Measurements from ENCODE around the gene ZNF862. TPM values are rescaled to one million over a fixed set of nuclear protein-coding genes. Genes with fewer than 3 reads are reported as not detected.

ZNF862 gene
- total and polyA plus RNA-seq, 2 of the 13 experiments (the other 11 are each of a cell fraction or from before 2014, with no cell fraction given), result 0.89 to 2.0 TPM

- TF ChIP-seq, protein P1, sequence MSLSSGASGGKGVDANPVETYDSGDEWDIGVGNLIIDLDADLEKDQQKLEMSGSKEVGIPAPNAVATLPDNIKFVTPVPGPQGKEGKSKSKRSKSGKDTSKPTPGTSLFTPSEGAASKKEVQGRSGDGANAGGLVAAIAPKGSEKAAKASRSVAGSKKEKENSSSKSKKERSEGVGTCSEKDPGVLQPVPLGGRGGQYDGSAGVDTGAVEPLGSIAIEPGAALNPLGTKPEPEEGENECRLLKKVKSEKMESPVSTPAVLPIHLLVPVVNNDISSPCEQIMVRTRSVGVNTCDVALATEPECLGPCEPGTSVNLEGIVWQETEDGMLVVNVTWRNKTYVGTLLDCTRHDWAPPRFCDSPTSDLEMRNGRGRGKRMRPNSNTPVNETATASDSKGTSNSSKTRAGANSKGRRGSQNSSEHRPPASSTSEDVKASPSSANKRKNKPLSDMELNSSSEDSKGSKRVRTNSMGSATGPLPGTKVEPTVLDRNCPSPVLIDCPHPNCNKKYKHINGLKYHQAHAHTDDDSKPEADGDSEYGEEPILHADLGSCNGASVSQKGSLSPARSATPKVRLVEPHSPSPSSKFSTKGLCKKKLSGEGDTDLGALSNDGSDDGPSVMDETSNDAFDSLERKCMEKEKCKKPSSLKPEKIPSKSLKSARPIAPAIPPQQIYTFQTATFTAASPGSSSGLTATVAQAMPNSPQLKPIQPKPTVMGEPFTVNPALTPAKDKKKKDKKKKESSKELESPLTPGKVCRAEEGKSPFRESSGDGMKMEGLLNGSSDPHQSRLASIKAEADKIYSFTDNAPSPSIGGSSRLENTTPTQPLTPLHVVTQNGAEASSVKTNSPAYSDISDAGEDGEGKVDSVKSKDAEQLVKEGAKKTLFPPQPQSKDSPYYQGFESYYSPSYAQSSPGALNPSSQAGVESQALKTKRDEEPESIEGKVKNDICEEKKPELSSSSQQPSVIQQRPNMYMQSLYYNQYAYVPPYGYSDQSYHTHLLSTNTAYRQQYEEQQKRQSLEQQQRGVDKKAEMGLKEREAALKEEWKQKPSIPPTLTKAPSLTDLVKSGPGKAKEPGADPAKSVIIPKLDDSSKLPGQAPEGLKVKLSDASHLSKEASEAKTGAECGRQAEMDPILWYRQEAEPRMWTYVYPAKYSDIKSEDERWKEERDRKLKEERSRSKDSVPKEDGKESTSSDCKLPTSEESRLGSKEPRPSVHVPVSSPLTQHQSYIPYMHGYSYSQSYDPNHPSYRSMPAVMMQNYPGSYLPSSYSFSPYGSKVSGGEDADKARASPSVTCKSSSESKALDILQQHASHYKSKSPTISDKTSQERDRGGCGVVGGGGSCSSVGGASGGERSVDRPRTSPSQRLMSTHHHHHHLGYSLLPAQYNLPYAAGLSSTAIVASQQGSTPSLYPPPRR (CRISPR knock-in tag; IDR thresholded peaks at IDR 0.05; ENCODE audit: borderline replicate concordance), result no peak
- no peak for TF ChIP-seq ZKSCAN8 (CRISPR knock-in tag; IDR thresholded peaks at IDR 0.05; ENCODE audit: borderline replicate concordance)
- TF ChIP-seq, protein P2, sequence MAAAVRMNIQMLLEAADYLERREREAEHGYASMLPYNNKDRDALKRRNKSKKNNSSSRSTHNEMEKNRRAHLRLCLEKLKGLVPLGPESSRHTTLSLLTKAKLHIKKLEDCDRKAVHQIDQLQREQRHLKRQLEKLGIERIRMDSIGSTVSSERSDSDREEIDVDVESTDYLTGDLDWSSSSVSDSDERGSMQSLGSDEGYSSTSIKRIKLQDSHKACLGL (CRISPR knock-in tag; IDR thresholded peaks at IDR 0.05), result peak; percentile 8; the same call in 1 of the 2 replicates
- TF ChIP-seq SMAD9 (CRISPR knock-in tag; IDR thresholded peaks at IDR 0.05), result no peak
- no peak for TF ChIP-seq ZNF432 (CRISPR knock-in tag; IDR thresholded peaks at IDR 0.05; ENCODE audit: borderline replicate concordance)
- TF ChIP-seq, protein P3, sequence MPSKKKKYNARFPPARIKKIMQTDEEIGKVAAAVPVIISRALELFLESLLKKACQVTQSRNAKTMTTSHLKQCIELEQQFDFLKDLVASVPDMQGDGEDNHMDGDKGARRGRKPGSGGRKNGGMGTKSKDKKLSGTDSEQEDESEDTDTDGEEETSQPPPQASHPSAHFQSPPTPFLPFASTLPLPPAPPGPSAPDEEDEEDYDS (CRISPR knock-in tag; IDR thresholded peaks at IDR 0.05), result peak; percentile 42; the same call in 1 of the 2 replicates
- no peak for TF ChIP-seq DNMT1 (CRISPR knock-in tag; IDR thresholded peaks at IDR 0.05)
- TF ChIP-seq, protein P4, sequence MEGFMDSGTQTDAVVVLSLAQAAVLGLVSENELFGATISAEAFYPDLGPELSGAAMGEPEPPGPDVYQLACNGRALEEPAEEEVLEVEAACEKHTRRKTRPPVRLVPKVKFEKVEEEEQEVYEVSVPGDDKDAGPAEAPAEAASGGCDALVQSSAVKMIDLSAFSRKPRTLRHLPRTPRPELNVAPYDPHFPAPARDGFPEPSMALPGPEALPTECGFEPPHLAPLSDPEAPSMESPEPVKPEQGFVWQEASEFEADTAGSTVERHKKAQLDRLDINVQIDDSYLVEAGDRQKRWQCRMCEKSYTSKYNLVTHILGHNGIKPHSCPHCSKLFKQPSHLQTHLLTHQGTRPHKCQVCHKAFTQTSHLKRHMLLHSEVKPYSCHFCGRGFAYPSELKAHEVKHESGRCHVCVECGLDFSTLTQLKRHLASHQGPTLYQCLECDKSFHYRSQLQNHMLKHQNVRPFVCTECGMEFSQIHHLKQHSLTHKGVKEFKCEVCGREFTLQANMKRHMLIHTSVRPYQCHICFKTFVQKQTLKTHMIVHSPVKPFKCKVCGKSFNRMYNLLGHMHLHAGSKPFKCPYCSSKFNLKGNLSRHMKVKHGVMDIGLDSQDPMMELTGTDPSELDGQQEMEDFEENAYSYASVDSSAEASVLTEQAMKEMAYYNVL (CRISPR knock-in tag; IDR thresholded peaks at IDR 0.05; ENCODE audit: borderline replicate concordance), result no peak
- peak; percentile 40; the same call in 1 of the 2 replicates for TF ChIP-seq ARHGAP35 (CRISPR knock-in tag; IDR thresholded peaks at IDR 0.05; ENCODE audit: borderline replicate concordance)
- TF ChIP-seq ZSCAN9 (CRISPR knock-in tag; IDR thresholded peaks at IDR 0.05; ENCODE audit: borderline replicate concordance), result 0 out of 2 replicates have a peak, but pooled peaks have one; percentile 12
- TF ChIP-seq ZNF766 (CRISPR knock-in tag; IDR thresholded peaks at IDR 0.05; ENCODE audit: borderline replicate concordance), result no peak
- TF ChIP-seq, protein P5, sequence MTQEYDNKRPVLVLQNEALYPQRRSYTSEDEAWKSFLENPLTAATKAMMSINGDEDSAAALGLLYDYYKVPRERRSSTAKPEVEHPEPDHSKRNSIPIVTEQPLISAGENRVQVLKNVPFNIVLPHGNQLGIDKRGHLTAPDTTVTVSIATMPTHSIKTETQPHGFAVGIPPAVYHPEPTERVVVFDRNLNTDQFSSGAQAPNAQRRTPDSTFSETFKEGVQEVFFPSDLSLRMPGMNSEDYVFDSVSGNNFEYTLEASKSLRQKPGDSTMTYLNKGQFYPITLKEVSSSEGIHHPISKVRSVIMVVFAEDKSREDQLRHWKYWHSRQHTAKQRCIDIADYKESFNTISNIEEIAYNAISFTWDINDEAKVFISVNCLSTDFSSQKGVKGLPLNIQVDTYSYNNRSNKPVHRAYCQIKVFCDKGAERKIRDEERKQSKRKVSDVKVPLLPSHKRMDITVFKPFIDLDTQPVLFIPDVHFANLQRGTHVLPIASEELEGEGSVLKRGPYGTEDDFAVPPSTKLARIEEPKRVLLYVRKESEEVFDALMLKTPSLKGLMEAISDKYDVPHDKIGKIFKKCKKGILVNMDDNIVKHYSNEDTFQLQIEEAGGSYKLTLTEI (CRISPR knock-in tag; conservative IDR thresholded peaks at IDR 0.05), result no peak
- TF ChIP-seq RBM22 (optimal IDR thresholded peaks at IDR 0.05; ENCODE audit: low read length), result no peak
- TF ChIP-seq RARA (CRISPR knock-in tag; IDR thresholded peaks at IDR 0.05), result no peak
- peak; percentile 51; the same call in 1 of the 2 replicates for TF ChIP-seq ARNT2 (CRISPR knock-in tag; IDR thresholded peaks at IDR 0.05; ENCODE audit: low read depth)
- TF ChIP-seq GLMP (CRISPR knock-in tag; IDR thresholded peaks at IDR 0.05; ENCODE audit: borderline replicate concordance), result no peak
Measured at GRCh38 chr7:149873074-149873969, 35.1 kb downstream of the ZNF862 start, which contains the start of gene ATP6V0E2 (continued).
